Caco-2 (cell line): ENCODE data around the gene KIF13A. TPM values are rescaled to one million over a fixed set of nuclear protein-coding genes. Genes with fewer than 3 reads are reported as not detected.
"Not testable (repeated sequence)": the region's sequence is repeated elsewhere in the genome, so short reads cannot be mapped to it uniquely, and the experiment has no call there.

Experiments
- BruUV-seq: library from RNA; stranded (reverse); fragments of 400-500 nt; replicated peaks from 2 replicates; lab custom pipeline; 2021; lab: Mats Ljungman, UMichigan
- CTCF ChIA-PET: fragments of 300-600 bp; sonication (Branson Sonifier 250); formaldehyde crosslinking; loops from one replicate; lab custom pipeline; 2022; ENCODE audit warnings: antibody characterized with exemption; lab: Charles Lee
- POLR2A ChIA-PET: fragments of 300-600 bp; sonication (Branson Sonifier 250); formaldehyde crosslinking; loops from one replicate; lab custom pipeline; 2022; ENCODE audit warnings: antibody characterized with exemption; lab: Charles Lee
- DNase-seq, 2 experiments: peaks; one replicate each; pipeline versions ENCODE4 v3.0.0 to v3.0.0-alpha.2; 2020 to 2022
- H3K27me3 ChIP-seq: replicated peaks from 2 replicates; pipeline ENCODE4 v1.6.0; 2011; ENCODE audit warnings: low read length; ENCODE audit not compliant: control insufficient read depth, insufficient read depth
- H3K36me3 ChIP-seq: 2 replicates; pipeline ENCODE4 v1.5.1; 2011; ENCODE audit warnings: low read length; ENCODE audit not compliant: control insufficient read depth, insufficient read depth
- H3K4me1 ChIP-seq: fragments of 250-450 bp; sonication (Bioruptor Pico); 2 replicates; pipeline ENCODE4 v1.5.1; 2020; ENCODE audit warnings: mild to moderate bottlenecking
- H3K4me3 ChIP-seq: 2 replicates; pipeline ENCODE4 v1.5.1; 2011; ENCODE audit warnings: low read depth, mild to moderate bottlenecking, control low read depth, low read length
- H3K9me3 ChIP-seq: fragments of 250-450 bp; sonication (Bioruptor Pico); 2 replicates; pipeline ENCODE4 v1.5.1; 2020; ENCODE audit warnings: mild to moderate bottlenecking, moderate library complexity
- H3K27ac Mint-ChIP-seq: one replicate; pipeline ENCODE4 v1.8.0; 2022; ENCODE audit warnings: mixed read lengths; ENCODE audit not compliant: unreplicated experiment
- H3K27me3 Mint-ChIP-seq: one replicate; pipeline ENCODE4 v1.8.0; 2022; ENCODE audit warnings: mixed read lengths; ENCODE audit not compliant: insufficient read depth, unreplicated experiment
- H3K36me3 Mint-ChIP-seq: one replicate; pipeline ENCODE4 v1.8.0; 2022; ENCODE audit warnings: mild to moderate bottlenecking, mixed read lengths; ENCODE audit not compliant: insufficient read depth, unreplicated experiment
- H3K4me1 Mint-ChIP-seq: one replicate; pipeline ENCODE4 v1.8.0; 2022; ENCODE audit warnings: low read depth, mixed read lengths; ENCODE audit not compliant: unreplicated experiment
- H3K4me3 Mint-ChIP-seq: one replicate; pipeline ENCODE4 v1.8.0; 2022; ENCODE audit warnings: mild to moderate bottlenecking, moderate library complexity, mixed read lengths; ENCODE audit not compliant: unreplicated experiment
- H3K9me3 Mint-ChIP-seq: one replicate; pipeline ENCODE4 v1.8.0; 2022; ENCODE audit warnings: mixed read lengths; ENCODE audit not compliant: unreplicated experiment
- CTCF ChIP-seq, 2 experiments: fragments of 200-600 bp in 1 of 2; IDR thresholded peaks; 1 replicate in 1 of 2; 2 replicates in 1 of 2; pipeline versions ENCODE4 v1.5.1 to v1.8.0; 2011 to 2022; ENCODE audit warnings: antibody characterized with exemption in 1 of 2, control low read depth in 1 of 2, inconsistent platforms in 1 of 2, low read depth in 1 of 2, low read length in 1 of 2, mild to moderate bottlenecking in 1 of 2, moderate library complexity in 1 of 2; ENCODE audit not compliant: insufficient read depth in 1 of 2, severe bottlenecking in 1 of 2, unreplicated experiment in 1 of 2
- intact Hi-C: fragments of 100-400 bp; cut with micrococcal nuclease; formaldehyde crosslinking; loops from one replicate; pipeline ENCODE4 v1.10.0; 2022; ENCODE audit not compliant: unreplicated experiment
- total RNA-seq: library from RNA; stranded (reverse); gene quantifications from 2 replicates; pipeline ENCODE4 v1.2.3, GENCODE V29; 2022

KIF13A gene
- total RNA-seq, 1 experiment from 2014 or later: 13.8 TPM

GRCh38 chr6:17754254-17754653 is 233.2 kb downstream of the KIF13A start:
- Mint-ChIP-seq H3K4me3 (no peak overlapping the region), H3K9me3 (no peaks in the 10 kb centered on the region), H3K27me3 (no peaks in the 10 kb centered on the region), H3K27ac (no peak overlapping the region), H3K4me1 (peaks cover 4% of the 10 kb centered on the region), H3K36me3 (no peaks in the 10 kb centered on the region)
- no peaks in the 10 kb centered on the region for H3K36me3 ChIP-seq
- ChIA-PET CTCF (interaction anchor here (0.7 kb wide), 1 partner anchor 35 kb away, joined by 3 read pairs; no protein-coding TSS in a partner anchor), POLR2A (no interaction called here)
- H3K9me3 ChIP-seq: no peaks in the 10 kb centered on the region
- intact Hi-C loops: no loop called here
- no peaks in the 10 kb centered on the region for H3K27me3 ChIP-seq
- DNase-seq: no peak
- BruUV-seq: no TSS peak
- H3K4me3 ChIP-seq: no peak overlapping the region
- no peaks in the 10 kb centered on the region for H3K4me1 ChIP-seq
- TF ChIP-seq CTCF (IDR thresholded peaks at IDR 0.05; ENCODE audit: insufficient read depth in 1 of 2, low read depth in 1 of 2, low read length in 1 of 2, severe bottlenecking in 1 of 2, unreplicated experiment in 1 of 2): no peak

GRCh38 chr6:17745324-17745723 is 242.1 kb downstream of the KIF13A start:
- CTCF ChIA-PET, POLR2A ChIA-PET: not testable (repeated sequence)

GRCh38 chr6:17744757-17745308 is 242.6 kb downstream of the KIF13A start:
- CTCF ChIA-PET, BruUV-seq, H3K4me3 ChIP-seq, DNase-seq, H3K27me3 ChIP-seq, H3K36me3 ChIP-seq, H3K4me3 Mint-ChIP-seq, H3K27me3 Mint-ChIP-seq, H3K36me3 Mint-ChIP-seq, POLR2A ChIA-PET, intact Hi-C loops, H3K27ac Mint-ChIP-seq, H3K9me3 ChIP-seq, H3K9me3 Mint-ChIP-seq, H3K4me1 ChIP-seq: not testable (repeated sequence)
- H3K4me1 Mint-ChIP-seq: peaks cover 13% of the 10 kb centered on the region

More at GRCh38 chr6:17745324-17745723, 242.1 kb downstream of the KIF13A start:
- H3K36me3 ChIP-seq, H3K4me1 ChIP-seq, H3K4me3 ChIP-seq, BruUV-seq, H3K27ac Mint-ChIP-seq, H3K27me3 Mint-ChIP-seq, H3K36me3 Mint-ChIP-seq, H3K9me3 ChIP-seq, H3K4me3 Mint-ChIP-seq, H3K9me3 Mint-ChIP-seq, intact Hi-C loops, DNase-seq, H3K27me3 ChIP-seq: not testable (repeated sequence)
- H3K4me1 Mint-ChIP-seq: peaks cover 13% of the 10 kb centered on the region

GRCh38 chr6:17744019-17744756 is 243.2 kb downstream of the KIF13A start:
- no peak for DNase-seq
- intact Hi-C loops: no loop called here
- TF ChIP-seq CTCF (IDR thresholded peaks at IDR 0.05; ENCODE audit: insufficient read depth in 1 of 2, low read depth in 1 of 2, low read length in 1 of 2, severe bottlenecking in 1 of 2, unreplicated experiment in 1 of 2): no peak
- no peak overlapping the region for H3K4me3 ChIP-seq
- H3K4me1 Mint-ChIP-seq: peaks cover 9% of the 10 kb centered on the region
- ChIA-PET CTCF (no interaction called here), POLR2A (no interaction called here)
- no peak overlapping the region for H3K4me3 Mint-ChIP-seq
- no TSS peak for BruUV-seq
- H3K4me1 ChIP-seq: no peaks in the 10 kb centered on the region
- H3K27me3 Mint-ChIP-seq: no peaks in the 10 kb centered on the region
- no peaks in the 10 kb centered on the region for H3K36me3 ChIP-seq
- no peaks in the 10 kb centered on the region for H3K9me3 Mint-ChIP-seq
- no peaks in the 10 kb centered on the region for H3K27me3 ChIP-seq
- no peaks in the 10 kb centered on the region for H3K9me3 ChIP-seq
- H3K36me3 Mint-ChIP-seq: peaks cover 9% of the 10 kb centered on the region
- H3K27ac Mint-ChIP-seq: no peak overlapping the region
